Upper lobe of left lung (tissue), 4 donors: ENCODE measurements around the gene SPINK13.

Experiments
- EP300 ChIP-seq, 4 donors: sonication (generic); formaldehyde crosslinking; IDR thresholded peaks; one replicate each; pipeline ENCODE4 v1.5.1; 2017; ENCODE audit warnings: antibody characterized with exemption in 4 of 4, control low read depth in 2 of 4
- POLR2A ChIP-seq, 4 donors: fragments of 450-650 bp; IDR thresholded peaks; one replicate each; pipeline ENCODE4 v1.5.1; 2016 to 2017; ENCODE audit warnings: antibody characterized with exemption in 4 of 4, mild to moderate bottlenecking in 2 of 4
- POLR2AphosphoS5 ChIP-seq, 2 donors: sonication (generic); formaldehyde crosslinking; IDR thresholded peaks; one replicate each; pipeline ENCODE4 v1.5.1; 2017; ENCODE audit warnings: antibody characterized with exemption in 2 of 2
- TF ChIP-seq, protein P1 (sequence below), 6 experiments: fragments of 450-650 bp in 4 of 6; fragments of 200-600 bp in 2 of 6; sonication (generic) in 2 of 6; IDR thresholded peaks; one replicate each; pipeline ENCODE4 v1.5.1; 2016 to 2019; ENCODE audit warnings: antibody characterized with exemption in 6 of 6

DNA sequence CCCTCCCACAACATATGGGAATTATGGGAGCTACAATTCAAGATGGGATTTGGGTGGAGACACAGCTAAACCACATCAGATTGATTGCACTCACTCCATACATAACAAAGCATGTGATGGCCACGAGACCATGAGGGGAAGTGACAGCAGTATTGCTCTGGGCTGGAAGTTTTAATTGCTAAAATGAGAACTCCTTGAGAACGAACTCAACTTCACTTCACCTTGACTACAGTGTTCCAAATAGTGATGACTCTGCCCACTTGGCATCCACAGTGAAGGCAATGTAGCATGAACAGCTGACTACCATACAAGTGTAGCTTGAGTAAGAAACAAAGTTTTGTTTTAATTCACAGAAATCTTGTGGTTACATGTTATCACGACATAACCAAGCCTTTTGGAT, 42.9 kb downstream of the SPINK13 start:
- TF ChIP-seq POLR2A (IDR thresholded peaks at IDR 0.05) (no peak), POLR2AphosphoS5 (IDR thresholded peaks at IDR 0.05) (no peak), EP300 (IDR thresholded peaks at IDR 0.05) (no peak)
- TF ChIP-seq, protein P1, sequence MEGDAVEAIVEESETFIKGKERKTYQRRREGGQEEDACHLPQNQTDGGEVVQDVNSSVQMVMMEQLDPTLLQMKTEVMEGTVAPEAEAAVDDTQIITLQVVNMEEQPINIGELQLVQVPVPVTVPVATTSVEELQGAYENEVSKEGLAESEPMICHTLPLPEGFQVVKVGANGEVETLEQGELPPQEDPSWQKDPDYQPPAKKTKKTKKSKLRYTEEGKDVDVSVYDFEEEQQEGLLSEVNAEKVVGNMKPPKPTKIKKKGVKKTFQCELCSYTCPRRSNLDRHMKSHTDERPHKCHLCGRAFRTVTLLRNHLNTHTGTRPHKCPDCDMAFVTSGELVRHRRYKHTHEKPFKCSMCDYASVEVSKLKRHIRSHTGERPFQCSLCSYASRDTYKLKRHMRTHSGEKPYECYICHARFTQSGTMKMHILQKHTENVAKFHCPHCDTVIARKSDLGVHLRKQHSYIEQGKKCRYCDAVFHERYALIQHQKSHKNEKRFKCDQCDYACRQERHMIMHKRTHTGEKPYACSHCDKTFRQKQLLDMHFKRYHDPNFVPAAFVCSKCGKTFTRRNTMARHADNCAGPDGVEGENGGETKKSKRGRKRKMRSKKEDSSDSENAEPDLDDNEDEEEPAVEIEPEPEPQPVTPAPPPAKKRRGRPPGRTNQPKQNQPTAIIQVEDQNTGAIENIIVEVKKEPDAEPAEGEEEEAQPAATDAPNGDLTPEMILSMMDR (IDR thresholded peaks at IDR 0.05): no peak
